ENCODE measurements around the gene ALDOB.
A peak's percentile ranks its signal among the peaks of the same experiment; 100 is the strongest.

Gene ALDOB

DNA sequence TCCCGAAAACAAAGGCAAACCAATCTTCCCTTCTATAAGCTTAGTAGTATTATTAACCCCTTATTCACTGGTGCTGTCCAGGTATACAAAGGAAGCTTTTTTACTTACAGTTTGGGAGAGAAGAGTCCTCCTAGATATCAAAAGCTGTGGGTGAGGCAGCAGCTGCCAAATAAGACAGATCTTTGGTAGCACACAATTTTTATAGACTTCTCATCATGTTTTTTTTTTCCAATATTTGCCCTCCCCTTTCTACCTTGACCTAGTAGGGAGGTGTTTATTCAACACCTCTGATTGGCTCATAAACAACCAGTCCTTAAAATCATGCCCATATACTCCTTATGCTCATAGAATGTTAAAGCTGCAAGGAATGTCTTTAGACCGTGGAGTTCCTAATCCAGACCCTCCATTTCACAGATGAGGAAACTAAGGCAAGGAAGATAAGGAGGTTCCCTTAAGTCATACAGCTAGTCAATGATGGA is at the start of gene ALDOB:
Gene ALDOB, minus strand, starts transcription at position 174 of the 479 bp plus-strand sequence. CDS start 4,887 bp downstream, outside the sequence.
- no peak for DNase-seq

DNA sequence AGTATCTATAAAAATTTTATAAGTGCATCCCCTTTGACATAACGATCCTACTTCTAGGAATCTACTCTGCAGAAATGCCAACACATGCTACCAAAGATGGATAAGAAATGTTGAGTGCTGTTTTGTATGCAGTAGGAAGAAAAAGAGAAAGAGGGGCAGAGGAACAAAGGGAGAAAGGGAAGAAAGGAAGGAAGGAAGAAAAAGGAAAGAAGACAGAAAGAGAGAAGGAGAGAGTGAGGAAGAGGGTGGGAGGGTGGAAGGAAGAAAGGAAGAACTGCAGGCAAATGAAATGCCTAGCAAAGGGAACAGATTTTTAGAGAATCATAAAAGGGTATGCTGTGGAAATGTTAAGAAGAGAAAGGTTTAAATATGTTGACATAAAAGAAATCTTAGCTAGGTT is 48.5 kb upstream of the ALDOB start:
- DNase-seq: no peak

DNA sequence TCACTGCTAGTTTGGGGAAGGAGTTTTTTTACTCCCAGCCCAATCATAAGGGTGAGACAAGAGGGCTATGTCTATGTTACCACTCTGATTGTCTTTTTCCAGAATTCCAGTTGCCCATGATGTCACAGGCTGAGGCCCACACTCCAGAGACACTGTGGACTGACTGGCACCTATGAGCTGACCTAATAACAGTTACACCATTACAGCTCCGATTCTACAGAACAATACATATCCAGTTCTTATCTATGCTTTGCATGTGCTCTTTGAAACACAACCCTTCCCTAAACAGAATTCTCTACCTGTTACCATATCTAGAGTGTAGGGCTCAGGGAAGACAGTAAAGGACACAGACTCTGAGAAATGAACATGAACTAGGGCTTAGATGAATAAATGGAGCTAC is 45.7 kb upstream of the ALDOB start:
- no peak for DNase-seq

DNA sequence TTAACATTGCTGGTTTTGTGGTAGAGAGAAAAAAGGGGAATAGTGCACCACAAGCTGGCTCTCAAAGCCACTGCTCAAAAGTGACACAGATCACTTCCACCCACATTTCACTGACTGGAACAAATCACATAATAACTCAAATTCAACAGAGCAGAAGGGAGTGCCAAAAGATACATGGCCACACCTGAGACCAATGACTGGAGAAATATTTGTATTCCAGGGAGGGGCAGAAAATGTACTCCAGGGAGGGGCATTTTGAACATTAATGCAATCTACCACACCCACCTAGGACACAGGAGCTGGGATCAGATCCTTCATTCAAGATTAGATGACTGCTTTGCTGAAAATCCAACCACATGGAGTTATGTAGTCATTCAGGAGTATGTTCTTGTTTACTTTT is 44.8 kb upstream of the ALDOB start:
- no peak for DNase-seq

DNA sequence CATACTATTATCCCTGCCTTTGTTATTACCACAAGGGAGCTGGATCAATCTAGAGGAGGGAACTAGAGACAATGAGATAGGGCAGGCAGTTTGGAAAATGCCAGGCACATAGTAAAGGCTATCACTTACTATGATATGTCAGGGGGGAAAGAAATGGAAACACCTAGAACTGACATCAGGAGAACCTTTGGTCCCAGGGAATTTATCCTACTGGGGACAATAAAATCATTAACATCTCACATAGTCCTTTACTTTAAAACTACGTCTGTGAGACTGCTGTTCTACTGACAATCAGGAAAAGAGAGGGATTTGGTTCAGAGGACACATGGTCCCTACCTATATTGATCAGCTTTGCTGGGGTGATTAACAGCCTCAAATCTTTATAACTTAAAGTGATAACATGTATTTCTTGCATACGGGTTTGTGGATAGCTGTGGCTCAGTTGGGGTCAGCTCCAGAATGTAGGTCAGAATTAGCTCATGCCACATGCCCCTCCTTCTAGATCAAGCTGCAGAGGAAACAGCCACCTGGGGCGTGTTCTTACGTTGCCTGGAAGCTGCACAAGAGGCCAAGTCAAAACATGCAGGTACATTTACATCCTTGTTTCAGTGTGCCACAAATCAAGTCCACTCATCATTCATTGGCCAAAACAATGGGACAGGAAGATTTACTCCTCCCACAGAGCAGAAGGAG is 43.9 kb upstream of the ALDOB start:
- DNase-seq: no peak

GRCh38 chr9:101478906-101479305 is 43.3 kb upstream of the ALDOB start:
- no peak for DNase-seq

GRCh38 chr9:101478444-101478843 is 42.9 kb upstream of the ALDOB start:
- no peak for DNase-seq

GRCh38 chr9:101477736-101478135 is 42.2 kb upstream of the ALDOB start:
- DNase-seq: no peak

DNA sequence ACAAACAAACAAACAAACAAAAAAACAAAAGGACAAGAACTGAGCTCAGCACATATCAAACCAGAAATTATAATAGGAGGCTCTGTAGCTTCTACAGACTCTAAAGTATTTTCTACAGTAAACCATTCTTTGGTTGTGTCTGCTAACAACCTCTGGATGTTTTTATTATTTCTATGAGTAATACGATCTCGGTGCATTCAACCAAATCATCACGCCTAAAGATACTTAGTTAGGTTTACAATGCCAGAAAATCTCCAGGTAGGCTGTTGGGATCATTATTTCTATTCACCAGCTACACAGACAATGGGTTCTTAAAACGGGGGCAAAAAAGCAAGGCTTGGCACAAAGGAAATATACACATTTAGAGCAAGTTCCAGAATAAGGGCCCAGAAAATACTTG is 41.6 kb upstream of the ALDOB start:
- no peak for DNase-seq

DNA sequence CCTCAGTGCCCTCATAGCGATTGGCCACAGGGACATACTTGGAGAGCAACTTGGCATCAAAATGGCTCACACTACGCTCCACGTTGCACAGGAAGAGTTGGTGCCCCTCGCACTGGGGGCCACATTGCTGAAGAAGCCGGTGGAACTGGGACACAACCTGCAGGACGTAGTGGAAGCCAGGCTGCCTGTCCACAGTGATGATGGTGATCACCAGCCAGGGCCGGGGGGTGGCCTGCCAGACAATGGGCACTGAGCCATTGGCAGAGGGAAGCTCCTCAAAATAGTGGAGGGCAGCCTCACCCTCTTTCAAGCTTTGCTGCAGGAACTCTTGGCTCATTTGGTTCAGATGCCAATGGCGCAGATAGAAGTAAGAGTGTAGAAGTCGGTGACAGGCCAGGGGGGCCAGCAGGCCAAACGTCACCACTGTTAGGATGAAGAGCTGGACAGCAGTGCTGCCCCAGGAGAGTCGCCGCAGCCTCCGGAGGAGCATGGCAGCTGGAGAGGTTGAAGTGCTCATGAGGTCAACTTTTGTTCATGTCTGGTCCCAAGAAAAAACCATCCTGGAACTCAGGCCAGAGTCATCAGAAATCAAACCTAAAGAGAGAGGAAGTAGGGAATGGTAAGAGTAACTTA is 41.1 kb upstream of the ALDOB start:
- no peak for DNase-seq

DNA sequence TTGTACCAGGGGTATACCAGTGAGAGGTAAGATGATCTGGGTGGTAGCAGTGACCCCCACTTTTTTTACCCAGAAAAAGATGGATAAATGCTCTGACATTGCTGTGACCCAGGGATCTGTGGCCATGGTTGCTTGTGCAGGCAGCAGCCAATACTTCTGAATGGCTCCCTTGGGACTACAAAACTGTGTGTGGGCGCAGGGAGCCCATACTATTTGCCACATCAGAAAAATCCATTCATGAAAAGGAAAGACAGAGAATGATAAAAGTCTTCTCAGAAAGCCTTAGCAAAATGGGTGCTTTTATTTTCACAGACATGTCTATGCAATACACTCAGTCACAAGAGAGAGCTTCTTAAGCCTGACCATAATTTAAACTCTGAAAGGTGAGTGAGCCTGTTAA is 37.3 kb upstream of the ALDOB start:
- DNase-seq: no peak

DNA sequence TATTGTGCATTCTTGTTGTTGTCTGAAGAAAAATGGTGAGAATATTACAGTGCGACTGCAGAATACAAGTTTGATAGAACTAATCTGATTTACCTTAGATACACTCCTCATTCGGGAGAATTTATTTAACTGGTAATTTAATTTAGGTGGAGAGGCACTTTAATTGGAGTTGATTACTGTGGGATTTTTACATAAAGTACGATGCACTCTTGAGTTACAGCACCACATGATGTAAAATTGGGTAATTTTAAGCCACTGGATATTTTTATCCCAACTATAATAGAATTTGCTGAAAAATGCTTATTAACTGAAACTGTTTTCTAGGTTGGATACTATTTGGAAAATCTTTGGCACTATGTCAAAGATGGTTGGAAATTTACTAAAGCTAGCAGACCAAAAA is 35.4 kb upstream of the ALDOB start:
- DNase-seq: no peak

- DNase-seq: no peak
Measured at GRCh38 chr9:101470021-101470420, 34.4 kb upstream of the ALDOB start.

DNA sequence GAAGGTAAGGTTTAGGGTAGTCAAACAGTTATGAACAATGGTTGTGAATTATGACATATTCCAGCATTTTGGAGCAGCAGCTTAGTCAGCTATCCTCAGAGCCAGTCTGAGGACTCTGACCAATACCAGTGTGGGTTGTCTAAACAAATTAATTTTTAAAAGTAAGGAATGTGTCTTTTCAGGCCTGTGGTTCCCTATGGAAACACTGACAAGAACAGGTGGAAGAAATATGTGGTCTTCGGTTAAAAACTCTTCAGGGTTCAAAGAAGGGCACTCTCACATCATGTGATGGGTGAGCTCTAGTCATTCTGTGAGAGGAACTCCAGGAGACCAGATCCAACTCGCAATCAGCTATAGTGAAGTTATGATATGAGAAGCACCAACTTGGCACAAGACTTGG is 33.5 kb upstream of the ALDOB start:
- no peak for DNase-seq

GRCh38 chr9:101468116-101468515 is 32.5 kb upstream of the ALDOB start:
- DNase-seq: no peak

- DNase-seq: no peak
Measured at GRCh38 chr9:101467690-101468089, 32.1 kb upstream of the ALDOB start.

DNA sequence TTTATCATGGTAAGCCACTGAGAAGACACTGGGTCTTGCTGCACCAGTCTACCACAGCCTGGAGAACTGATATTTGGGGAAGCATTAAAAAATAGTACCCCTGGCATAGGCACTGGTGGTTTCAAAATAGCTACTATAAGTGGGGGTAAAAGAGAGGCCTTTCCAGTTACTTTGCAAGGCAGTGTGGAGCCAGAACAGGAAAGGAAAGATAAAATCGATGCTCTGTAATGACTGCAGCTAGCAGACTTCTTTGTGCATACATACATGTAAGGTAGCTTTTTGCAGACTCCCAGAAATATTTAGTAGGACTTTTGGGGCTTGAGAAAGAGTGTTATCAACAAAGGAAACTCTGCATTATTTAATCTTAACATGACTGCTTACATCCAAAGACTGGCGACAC is 31.3 kb upstream of the ALDOB start:
- DNase-seq: no peak

DNA sequence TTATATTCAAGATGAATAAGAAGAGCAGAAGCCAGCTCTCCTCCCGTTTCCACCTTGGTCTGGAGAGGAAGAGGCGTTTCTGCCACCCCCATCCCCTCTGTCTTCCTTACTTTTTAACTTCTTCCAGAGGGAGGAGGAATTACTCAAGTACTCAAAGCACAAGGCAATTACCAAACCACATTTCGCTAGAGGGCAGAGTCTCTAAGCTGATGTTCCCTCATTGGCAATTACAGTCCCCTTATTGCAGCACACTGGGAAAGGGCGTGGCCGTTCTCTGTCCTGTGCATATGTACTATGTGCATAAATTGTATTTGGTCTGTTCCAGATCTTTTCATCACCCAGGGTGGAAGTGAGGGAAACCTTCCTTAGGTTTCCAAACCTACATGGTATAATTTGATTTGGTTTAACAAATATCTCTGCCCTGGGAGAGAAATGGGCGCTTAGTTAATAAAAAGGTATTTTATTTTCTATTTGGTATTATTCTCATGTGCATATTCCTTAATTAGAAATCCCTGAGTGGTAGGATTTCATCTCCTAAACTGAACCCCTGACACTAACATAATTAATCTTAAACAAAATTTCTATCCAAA is 29.8 kb upstream of the ALDOB start:
- DNase-seq: peak; percentile 61 to 62 (median 62)

- DNase-seq: no peak
Measured at GRCh38 chr9:101463397-101463796, 27.8 kb upstream of the ALDOB start.

- DNase-seq: no peak
Measured at GRCh38 chr9:101462558-101462957, 27.0 kb upstream of the ALDOB start.

DNA sequence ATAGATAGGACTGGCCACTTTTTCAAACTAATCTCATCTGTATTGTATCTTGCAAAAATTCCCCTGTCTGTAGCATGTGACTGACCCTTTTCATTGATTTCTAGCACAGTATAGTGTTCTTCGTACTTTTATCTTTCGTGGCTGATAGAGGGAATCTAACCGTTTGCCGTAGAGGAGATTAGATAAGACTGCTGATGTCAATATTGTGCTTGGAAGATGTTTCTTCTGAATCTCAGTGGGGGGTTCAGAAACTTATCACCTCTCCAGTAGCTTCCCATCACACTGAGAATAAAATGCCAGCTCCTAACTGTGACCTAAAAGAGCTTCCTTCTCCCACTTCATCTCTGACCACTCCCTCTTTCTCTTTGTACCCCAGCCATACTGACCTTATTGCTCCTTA is 25.4 kb upstream of the ALDOB start:
- no peak for DNase-seq

GRCh38 chr9:101458963-101459631 is 23.5 kb upstream of the ALDOB start:
- DNase-seq: peak; percentile 66 to 77 (median 75)

DNA sequence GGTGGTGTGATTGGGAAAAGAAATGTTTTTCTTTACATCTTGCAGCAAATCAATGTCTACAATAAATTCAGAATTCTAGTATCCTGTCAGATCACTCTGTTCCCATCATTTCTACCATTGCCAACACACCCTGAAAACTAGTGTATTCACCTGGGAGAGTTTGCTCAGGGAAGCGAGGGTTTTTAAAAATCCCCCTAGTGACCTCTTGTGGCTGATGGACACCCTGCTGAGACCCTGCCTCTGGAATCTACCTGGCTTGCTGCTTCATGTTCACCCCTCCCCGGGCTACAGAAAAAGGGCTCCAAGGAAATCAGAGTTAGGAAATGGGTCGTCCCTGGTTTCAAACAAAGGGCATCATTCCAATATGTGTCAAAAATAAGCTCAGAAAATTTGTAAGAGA is 21.4 kb upstream of the ALDOB start:
- no peak for DNase-seq

Data from suppressor macrophage treated with lipopolysaccharide for 1 hour (primary cell).